IPS-NIHi7 (cell line): ENCODE measurements around the gene DAND5.
A peak's percentile ranks its signal among the peaks of the same experiment; 100 is the strongest.
"Not testable (repeated sequence)": the region's sequence is repeated elsewhere in the genome, so short reads cannot be mapped to it uniquely, and the experiment has no call there.

ENCODE experiments used
- DNase-seq: peaks from one replicate; pipeline ENCODE4 v3.0.0; 2012; ENCODE audit warnings: mixed read lengths; ENCODE audit errors: extremely low spot score

The DAND5 gene

DNA sequence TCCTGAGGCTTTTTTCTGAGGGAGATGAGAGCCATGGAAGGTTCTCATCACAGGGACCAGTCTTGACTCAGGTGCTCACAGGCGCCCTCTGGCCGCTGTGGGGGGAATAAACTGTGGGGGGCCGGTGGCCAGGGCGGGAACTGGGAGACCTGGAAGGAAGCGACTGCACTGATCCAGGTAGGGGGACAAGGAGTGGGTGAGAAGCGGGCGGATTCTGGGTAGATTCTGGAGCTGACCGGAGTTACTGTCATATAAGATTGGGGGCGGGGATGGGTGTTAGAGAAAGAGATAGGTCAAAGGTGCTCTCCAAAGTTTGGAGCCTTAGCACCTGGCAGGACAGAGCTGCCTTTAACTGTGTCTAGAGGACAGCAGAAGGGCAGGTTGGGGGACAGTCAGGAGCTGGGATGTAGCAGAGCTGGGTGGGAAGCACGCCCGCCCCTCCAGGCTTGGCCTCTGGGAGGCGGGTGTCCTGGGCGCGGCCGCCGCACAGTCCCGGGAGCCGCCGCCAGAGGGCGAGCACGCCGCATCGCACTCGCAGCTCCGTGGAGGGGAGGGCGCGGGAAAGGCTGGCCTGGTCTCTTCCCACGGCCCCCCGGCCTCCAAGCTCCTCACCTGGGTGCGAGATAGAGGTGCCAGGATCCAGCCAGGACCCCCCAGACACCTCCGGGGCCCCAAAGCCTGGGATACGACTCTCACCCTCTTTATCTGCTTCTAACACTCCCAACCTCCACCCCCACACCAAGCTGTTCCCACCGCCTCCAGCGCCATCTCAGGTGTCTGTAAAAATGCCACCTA lies 4.2 kb upstream of the DAND5 start:
- DNase-seq = peak; percentile 87

DNA sequence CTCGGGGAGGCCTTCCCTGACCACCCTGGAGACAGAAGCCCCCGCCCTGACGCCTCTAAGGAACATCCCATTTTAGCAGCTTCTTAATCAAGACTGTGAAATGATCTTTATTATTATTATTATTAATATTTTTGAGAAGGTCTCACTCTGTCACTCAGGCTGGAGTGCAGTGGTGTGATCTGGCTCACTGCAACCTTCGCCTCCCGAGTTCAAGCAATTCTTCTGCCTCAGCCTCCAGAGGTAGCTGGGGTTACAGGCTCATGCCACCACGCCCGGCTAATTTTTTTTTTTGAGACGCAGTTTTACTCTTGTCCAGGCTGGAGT lies 3.6 kb upstream of the DAND5 start:
- no peak for DNase-seq

DNA sequence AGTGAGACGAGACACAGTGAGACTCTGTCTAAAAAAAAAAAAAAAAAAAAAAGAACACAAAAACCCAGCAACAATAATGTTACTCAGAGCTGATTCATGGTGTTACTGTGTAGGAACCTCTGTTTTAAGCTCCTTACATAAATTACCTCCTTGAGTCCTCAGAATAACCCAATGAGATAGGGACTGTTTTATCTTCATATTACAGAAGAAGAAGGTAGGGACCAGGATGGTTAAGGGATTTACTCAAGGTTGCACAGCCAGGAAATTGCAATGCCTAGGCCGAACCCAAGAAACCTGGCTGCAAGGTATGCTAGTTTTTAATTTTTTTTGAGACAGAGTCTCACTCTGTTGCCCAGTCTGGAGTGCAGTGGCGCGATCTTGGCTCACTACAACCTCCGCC lies 1.5 kb upstream of the DAND5 start:
- no peak for DNase-seq

DNA sequence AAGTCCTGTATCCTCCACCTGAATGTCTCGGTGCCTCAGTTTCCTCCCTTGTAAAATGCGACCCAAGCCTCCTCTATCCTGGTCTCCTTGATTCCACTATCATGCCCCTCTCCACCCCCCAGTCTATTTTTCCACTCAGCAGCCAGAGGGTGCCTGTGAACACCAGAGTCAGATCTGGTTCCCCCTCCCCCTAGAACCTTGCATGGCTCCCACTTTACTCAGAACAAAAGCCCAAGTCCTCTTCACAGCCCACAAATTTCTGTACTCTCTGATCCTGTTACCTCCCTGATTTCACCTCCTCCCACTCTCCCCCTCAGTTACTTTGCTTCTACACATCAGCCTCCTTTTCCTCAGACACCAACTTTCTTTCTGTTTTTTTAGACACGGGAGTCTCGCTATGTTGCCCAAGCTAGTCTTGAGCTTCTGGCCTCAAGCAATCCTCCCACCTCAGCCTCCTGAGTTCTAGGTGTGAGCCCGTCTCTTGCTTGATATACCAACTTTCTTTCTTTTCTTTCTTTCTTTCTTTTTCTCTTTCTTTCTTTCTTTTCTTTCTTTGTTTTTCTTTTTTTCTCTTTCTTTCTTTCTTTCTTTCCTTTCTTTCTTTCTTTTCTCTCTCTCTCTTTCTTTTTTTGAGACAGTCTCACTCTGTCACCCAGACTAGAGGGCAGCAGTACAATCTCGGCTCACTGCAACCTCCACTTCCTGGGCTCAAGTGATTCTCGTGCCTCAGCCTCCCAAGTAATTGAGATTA lies 869 bp downstream of the DAND5 start:
- no peak for DNase-seq

DNA sequence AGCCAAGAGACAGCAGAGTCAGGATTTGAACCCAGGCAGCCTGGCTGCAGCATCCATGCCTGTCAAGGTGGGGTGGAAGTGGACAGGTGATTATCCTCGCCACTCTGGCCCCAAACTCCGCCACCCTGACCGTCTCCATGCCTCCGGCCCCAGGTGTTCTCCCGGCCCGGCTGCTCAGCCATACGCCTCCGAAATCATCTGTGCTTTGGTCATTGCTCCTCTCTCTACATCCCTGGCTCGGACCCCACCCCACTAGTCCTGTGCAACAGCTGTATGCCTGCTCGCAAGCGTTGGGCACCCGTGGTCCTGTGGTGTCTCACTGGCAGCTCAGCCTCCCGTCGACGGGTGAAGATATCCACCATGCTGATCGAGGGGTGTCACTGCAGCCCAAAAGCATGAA lies 3.9 kb downstream of the DAND5 start:
- DNase-seq = no peak

DNA sequence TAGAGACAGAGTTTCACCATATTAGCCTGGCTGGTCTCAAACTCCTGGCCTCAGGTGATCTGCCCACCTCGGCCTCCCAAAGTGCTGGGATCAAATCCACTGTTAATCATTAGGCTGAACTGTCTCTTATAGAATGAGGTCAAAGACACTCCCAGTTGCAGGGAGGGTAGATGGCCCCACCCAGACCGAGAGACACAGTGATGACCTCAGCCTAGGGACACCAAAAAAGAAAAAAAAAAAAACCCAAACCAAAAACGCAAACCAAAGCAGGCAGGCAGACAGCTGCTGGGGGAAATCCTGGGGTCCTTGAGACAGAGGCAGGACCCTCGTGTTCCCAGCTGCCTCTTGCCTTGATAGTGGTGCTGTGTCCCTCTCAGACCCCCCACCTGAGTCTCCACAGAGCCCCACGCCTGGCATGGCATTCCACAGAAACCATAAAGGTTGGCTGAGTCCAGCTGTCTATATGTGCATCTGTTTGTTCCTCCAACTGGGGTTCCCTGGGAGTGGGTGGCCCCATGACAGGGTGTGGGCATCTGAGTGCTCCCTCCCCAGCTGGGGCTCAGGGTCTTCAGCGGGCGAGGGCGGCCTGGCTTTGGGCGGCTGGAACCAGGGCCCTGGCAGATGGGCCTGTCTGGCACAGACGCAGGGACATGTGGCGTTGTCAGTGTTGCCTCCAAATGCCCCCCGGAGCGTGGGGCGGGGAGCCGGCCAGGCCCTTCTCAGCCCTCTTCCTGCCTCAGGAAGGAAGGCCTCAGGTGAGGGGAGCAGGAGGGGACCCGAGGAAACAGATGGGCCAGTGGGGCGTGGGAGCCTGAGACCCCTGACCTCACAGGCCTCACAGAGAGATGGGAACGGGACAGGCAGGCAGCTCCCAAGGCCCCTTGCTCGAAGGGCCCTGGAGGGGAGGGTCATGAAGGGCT lies 5.2 kb downstream of the DAND5 start:
- DNase-seq = no peak

DNA sequence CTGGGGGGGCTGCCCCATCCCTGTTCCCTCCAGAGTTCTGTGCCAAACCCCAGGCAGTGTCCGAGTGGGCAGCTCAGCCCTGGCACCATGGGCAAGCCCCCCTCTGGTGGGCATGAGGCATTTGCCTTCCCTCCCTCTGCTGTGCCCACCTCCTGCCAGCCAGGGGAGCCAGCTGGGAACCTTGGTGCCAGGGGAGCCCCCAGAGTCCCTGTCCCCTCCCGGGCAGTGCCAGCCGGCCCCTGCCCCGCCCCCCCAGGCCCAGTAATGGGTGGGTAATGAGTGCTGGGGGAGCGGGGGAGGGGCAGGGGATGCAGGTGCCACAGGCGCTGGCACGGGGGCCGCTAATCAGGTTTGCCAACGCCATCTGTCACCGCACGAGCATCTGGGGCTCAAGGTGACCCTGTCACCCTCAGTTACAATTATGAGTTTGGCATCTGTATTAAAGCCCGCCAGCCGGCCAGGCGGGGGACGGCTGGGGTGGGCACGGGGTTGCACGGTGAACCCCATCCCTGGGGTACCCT lies 5.9 kb downstream of the DAND5 start:
- no peak for DNase-seq

DNA sequence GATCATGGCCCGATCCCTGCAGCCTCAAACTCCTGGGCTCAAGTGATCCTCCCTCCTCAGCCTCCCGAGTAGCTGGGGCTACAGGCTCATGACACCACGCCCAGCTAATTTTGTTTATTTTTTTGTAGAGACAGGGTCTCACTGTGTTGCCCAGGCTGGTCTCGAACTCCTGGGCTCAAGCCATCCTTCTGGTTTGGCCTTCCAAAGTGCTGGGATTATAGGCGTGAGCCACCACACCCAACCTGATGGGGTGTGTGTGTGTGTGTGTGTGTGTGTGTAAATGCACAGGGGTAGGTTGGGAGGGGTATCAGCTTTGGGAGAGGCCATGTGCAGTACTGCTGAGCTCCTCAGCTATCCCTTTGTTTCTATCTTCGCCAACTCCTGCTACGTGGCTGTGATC lies 6.7 kb downstream of the DAND5 start:
- not testable (repeated sequence) for DNase-seq

DNA sequence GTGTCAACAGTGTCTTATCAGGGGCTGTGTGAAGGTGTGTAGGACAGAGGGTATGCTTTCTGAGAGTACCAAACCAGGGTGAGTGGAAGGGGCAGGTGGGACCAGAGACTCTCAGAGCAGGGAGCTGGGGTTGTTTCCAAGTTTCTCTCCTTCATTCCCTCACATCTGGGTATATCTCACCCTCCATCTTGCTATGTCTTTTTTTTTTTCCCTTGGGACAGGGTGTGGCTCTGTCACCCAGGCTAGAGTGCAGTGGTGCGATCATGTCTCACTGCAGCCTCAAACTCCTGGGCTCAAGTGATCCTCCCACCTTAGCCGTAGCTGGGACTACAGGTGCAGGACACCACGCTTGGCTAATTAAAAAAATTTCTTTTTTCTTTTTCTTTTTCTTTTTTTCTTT lies 10.6 kb downstream of the DAND5 start:
- DNase-seq = no peak

DNA sequence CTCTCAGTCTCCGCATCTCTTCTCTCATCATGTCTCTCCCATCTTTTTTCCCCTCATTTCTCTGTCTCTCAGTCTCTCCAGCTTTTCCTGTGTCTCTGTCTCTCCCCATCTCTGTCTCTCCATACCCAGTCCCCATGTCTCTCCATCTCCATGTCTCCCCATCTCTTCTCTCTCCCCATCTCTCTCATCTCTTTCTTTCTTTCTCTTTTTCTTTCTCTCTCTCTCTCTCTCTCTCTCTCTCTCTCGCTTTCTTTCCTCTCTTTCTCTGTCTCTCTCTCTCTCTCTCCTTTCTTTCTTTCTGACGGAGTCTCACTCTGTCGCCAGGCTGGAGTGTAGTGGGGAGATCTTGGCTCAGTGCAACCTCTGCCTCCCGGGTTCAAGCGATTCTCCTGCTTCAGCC lies 13.3 kb downstream of the DAND5 start:
- DNase-seq = no peak

DNA sequence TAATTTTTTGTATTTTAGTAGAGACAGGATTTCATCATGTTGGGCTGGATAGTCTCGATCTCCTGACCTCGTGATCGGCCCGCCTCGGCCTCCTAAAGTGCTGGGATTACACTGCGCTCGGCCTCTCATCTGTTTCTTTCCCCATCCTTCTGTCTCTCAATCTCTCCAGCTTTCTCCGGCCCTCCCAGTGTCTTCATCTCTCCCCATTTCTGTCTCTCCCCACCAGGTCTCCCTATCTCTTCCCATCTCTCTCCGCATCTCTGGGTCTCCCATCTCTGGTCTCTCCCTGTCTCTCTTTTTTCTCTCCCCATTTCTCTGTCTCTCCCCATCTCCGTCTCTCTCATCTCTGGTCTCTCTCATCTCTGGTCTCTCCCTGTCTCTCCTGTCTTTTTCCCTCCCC lies 13.7 kb downstream of the DAND5 start:
- DNase-seq = no peak

DNA sequence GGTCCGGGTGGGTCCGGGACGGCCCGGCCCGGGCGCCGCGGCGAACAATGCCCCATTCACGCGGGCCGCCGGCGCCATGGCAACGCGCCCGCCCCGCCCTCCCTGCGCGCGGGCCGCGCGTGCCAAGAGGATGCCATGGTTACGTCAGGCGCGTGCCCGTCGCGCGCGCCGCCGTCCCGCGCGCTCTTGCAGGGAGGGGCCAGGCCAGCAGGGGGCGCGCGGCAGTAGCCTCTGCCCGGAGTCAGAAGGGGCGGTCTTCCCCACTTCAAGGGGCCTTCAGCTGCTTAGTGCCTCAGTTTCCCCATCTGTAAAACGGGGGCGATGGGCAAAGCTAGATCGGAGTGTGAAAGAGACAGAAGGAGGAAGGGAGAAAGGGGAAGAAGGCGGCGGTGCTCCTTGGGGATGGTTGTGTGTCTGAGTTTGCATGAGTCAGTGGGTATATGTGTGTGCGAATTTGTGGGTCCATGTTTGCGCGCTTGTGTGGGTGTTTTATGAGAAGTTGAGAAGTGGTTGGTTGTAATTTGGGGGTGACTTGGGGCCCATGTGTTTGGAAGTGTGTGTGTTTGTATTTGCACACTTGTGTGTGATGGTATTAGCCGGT lies 14.3 kb downstream of the DAND5 start:
- peak; percentile 92 for DNase-seq

DNA sequence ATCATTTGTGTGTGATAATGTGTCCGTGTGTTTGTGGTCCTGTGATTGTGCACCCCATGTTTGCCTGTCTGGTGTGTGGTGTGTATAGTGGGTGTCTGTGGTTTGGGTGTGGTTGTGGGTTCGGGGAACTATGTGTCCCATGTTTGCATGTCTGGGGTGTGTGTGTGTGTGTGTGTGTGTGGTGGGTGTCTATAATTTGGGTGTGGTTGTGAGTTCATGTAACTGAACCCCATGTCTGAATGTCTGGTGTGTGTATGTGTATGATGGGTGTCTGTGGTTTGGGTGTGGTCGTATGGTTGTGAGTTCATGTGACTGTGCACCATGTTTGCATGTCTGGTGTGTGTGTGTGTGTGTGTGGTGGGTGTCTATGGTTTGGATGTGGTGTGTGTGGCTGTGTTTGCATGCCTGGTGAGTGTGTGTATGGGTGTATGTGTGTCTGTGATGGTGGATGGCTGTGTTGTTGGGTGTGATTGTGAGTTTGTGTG lies 14.8 kb downstream of the DAND5 start:
- DNase-seq = no peak

DNA sequence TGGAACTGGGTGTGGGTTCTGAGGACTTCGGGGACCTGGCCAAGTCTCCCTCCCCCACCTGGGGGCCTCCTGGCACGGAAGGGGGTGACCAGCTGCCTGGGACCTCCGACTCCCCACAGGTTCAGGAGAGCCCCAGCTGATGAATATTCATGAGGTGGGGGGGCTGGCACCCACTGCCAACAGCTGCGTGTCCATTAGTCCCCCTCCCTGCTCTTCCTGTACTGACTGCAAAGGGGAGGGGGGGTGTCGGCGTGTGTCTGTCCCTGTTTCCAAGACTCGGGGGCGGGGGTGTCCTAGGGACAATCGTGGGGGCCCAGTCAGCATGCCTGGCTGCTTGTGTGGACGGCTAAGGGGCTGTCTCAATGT lies 15.3 kb downstream of the DAND5 start:
- DNase-seq = no peak

DNA sequence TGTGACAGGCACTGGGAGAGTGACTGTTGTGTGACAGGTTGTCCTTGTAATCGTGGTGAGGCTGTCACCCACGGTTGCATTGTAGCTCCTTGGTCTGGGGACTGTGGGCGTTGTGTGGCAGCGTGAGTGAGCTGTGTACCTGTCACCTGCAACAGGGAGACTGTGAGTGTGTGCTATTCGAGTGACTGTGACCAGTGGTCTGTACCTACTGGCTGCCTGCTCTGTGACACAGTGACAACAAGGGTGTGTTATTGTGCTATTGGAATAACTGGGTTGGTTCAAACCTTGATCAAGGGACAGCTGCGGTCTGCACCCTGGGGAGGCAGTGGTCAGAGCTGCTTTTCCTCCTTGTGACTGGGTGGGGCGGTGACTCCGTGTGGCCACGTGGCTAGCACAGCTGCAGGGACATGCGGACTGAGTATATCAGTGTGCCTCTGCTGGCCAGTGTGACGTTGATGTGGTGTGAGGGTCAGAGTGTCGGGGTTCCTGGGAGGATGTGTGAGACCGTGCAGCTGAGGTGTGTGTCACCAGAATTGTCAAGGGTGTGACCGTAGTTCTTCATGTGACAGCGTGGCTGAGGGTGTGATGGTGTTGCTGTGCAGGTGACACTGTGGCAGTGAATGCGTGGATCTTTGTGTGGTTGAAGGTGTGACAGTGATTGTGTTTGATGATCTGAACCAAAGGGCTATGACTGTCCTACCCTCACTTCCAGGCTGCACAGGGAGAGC lies 15.8 kb downstream of the DAND5 start:
- DNase-seq = no peak

DNA sequence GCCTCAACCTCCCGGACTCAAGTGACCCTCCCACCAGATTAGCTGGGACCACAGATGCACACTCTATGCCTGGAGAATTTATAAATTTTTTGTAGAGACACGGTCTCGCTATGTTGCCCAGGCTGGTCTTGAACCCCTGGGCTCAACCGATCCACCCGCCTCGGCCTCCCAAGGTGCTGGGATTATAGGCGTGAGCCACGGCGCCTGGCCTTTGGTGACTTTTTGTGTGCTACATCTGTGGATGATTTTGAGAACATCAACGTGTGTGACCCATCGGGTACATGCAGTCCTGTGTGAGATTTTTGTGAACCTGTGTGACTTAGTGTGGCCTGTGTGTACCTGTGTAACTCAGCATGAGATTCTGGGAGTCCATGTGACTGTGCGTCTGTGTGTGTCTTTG lies 17.4 kb downstream of the DAND5 start:
- DNase-seq = no peak

DNA sequence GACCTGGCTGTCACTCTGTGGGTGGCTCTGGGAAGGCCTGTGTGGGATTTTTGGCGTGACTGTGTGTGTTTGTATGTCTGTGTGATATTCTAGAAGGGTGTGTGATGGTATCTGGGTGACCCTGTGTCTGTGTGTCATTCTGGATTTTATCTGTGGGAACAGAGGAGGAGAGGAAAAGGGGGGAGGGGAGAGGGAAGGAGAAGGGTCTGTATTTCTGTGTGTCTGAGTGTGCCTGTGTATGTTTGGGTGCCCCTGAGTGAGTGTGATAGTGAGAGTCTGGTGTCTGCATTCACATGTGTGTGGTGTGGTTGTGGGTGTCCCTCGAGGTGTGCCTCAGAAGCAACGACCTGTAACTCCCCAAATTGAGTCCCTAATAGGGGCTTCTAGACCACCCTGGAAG lies 17.8 kb downstream of the DAND5 start:
- no peak for DNase-seq

DNA sequence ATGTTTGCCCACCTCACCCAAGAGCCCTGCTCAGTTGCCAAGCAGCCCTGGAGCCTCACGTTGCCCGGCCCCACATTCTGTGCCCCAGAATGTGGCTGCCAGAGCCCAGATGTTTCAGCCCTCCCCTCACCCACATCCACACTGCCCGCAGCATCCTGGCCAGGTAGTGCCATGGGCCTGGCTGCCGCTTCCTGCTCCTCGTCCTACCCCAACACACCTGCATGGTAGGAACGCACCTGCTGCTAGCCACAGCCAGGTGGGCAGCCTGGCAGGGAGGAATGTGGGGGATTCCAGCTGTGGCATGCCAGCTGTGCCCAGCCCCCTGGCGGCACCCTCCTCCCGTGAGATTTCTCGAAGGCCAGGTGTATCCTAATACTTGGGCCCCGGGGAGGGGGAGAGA lies 18.4 kb downstream of the DAND5 start:
- DNase-seq = no peak

DNA sequence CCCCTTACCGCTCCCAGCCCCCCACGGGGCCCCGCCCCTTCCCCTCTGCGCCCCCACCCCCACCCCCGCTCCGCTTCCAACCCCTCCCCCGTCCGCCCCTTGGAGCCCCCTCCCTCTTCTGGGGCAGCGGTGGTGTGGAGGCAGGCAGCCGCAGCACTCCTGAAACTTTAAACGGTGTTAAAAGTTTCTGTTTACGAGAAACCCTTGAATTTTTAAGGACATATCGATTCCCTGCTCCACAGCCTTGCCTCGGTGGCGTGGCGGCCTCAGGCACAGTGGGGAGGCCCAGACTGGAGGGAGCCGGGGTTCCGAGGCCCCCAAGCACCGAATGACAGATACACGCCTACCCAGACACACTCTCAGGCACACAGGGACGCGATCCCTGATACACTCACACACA lies 21.1 kb downstream of the DAND5 start:
- DNase-seq = no peak

DNA sequence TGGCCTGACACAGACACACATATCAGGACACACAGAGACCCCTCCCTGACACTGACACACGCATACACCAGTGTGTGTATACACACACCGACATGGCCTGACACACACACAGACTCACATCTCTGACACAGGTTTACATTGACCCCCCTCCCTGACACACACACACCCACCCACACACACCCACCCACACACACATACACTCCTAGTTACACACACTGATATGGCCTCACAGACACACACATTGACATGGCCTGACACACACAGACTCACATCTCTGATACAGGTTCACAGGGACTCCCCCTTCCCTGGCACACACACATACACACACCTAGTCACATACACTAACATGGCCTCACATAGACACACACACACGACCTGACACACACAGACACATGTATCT lies 21.5 kb downstream of the DAND5 start:
- DNase-seq = no peak

DNA sequence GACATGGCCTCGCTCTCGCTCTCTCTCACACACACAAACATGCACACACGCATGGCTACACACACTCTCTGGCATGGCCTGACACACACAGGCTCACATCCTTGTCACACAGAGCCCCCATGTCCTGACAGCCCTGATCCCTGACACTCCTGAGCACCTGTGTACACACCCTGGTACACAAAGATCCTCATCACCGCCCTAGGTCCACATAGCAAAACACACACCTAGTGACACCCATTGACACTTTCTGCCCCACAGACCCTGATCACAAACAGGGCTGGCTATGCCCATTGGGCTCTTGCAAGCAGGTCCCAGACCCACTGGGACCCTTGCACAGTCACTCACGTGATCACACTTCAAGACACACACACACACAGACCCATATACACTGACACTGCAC lies 21.9 kb downstream of the DAND5 start:
- DNase-seq = no peak
